Hematopoietic multipotent progenitor cell treated with erythropoietin and hydrocortisone succinate and interleukin-3 and kit ligand, for 15 days (in vitro differentiated cells): ENCODE measurements around the gene PHACTR1.
"Not testable (repeated sequence)": the region's sequence is repeated elsewhere in the genome, so short reads cannot be mapped to it uniquely, and the experiment has no call there.

Experiments used
- DNase-seq: peaks from one replicate; pipeline ENCODE4 v3.0.0-alpha.2; 2015; ENCODE audit warnings: low spot score

Gene PHACTR1

GRCh38 chr6:12749531-12750379 is 33.2 kb downstream of the PHACTR1 start:
- no peak for DNase-seq

GRCh38 chr6:12750416-12750815 is 33.8 kb downstream of the PHACTR1 start:
- no peak for DNase-seq

GRCh38 chr6:12751694-12752325 is 35.2 kb downstream of the PHACTR1 start:
- DNase-seq: no peak

GRCh38 chr6:12753036-12753435 is 36.5 kb downstream of the PHACTR1 start:
- no peak for DNase-seq

- DNase-seq: no peak
Observed at GRCh38 chr6:12760226-12760625, 43.7 kb downstream of the PHACTR1 start.

- no peak for DNase-seq
Observed at GRCh38 chr6:12760911-12761310, 44.3 kb downstream of the PHACTR1 start.

GRCh38 chr6:12761376-12762115 is 45.0 kb downstream of the PHACTR1 start:
- no peak for DNase-seq

GRCh38 chr6:12762731-12763434 is 46.3 kb downstream of the PHACTR1 start:
- DNase-seq: not testable (repeated sequence)

- DNase-seq: no peak
Observed at GRCh38 chr6:12766365-12766764, 49.8 kb downstream of the PHACTR1 start.

GRCh38 chr6:12767016-12767415 is 50.4 kb downstream of the PHACTR1 start:
- DNase-seq: no peak

GRCh38 chr6:12769556-12770256 is 53.1 kb downstream of the PHACTR1 start:
- no peak for DNase-seq

- no peak for DNase-seq
Observed at GRCh38 chr6:12772416-12772815, 55.8 kb downstream of the PHACTR1 start.

- DNase-seq: no peak
Observed at GRCh38 chr6:12776291-12776690, 59.7 kb downstream of the PHACTR1 start.

GRCh38 chr6:12779772-12780171 is 63.2 kb downstream of the PHACTR1 start:
- no peak for DNase-seq

GRCh38 chr6:12782136-12782535 is 65.6 kb downstream of the PHACTR1 start:
- no peak for DNase-seq

- no peak for DNase-seq
Observed at GRCh38 chr6:12785301-12785700, 68.7 kb downstream of the PHACTR1 start.

- no peak for DNase-seq
Observed at GRCh38 chr6:12785921-12786320, 69.4 kb downstream of the PHACTR1 start.

- DNase-seq: no peak
Observed at GRCh38 chr6:12791371-12791770, 74.8 kb downstream of the PHACTR1 start.

- DNase-seq: no peak
Observed at GRCh38 chr6:12798326-12798725, 81.8 kb downstream of the PHACTR1 start.

- DNase-seq: no peak
Observed at GRCh38 chr6:12800120-12800519, 83.6 kb downstream of the PHACTR1 start.

- DNase-seq: no peak
Observed at GRCh38 chr6:12801141-12801540, 84.6 kb downstream of the PHACTR1 start.

GRCh38 chr6:12802440-12802839 is 85.9 kb downstream of the PHACTR1 start:
- no peak for DNase-seq
